ENCODE measurements around the gene EPS8L3. TPM values are rescaled to one million over a fixed set of nuclear protein-coding genes. Genes with fewer than 3 reads are reported as not detected.
A peak's percentile ranks its signal among the peaks of the same experiment; 100 is the strongest.

The EPS8L3 gene
- total and polyA plus RNA-seq, 2 of the 4 experiments (the other 2 are of a cell fraction) = not detected

DNA sequence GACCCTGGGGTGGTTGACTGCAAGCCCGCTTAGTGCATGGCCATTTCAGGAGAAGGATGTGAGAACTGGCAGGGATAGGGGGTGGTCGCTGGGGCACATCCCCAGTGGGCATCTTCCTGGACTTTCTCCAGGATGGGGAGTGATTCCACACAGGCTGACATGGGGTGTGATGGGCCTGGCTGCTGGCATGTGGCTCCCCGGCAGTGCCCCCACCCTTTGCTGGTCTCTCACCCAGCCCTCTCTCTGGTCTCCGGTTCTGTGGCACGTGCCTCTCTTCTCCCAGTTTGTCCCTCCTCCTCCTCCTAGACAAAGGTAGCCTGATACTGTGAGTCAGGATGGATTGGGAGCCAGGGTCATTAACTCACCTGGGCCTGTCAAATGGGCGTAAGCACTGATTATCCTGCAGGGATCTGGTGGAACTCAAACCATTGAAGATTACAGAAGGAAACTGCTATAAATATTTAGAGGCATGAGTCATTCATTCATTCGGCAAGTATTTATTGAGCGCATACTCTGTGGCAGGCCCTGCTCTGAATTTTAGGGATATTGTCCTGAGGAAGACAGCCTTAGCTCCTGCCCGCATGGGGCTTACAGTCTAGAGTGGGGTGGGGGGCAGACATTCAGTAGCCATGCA, 23.6 kb upstream of the EPS8L3 start:
- ChIA-PET POLR2A (ENCODE audit: unreplicated experiment) (no interaction called here), CTCF (interaction anchor here (2.2 kb wide), 1 partner anchor 197 kb away, joined by 10 read pairs; the partner anchor contains the start of gene AHCYL1)
- Histone ChIP-seq H2AFZ (replicated peaks; ENCODE audit: low read length, poor library complexity) (no peak overlapping the region), H4K5ac (ENCODE audit: low read depth, low read length) (no peak overlapping the region), H3K4ac (ENCODE audit: low read depth, low read length) (peak overlapping the region; percentile 51), H3K56ac (ENCODE audit: extremely low read depth, insufficient read depth, low read length) (no peak overlapping the region), H4K8ac (ENCODE audit: low read depth in 2 of 2, low read length in 2 of 2) (no peak overlapping the region), H3K14ac (replicated peaks; ENCODE audit: low read depth, low read length) (no peak overlapping the region), H3K4me3 (ENCODE audit: insufficient read depth, low read depth, low read length) (no peak overlapping the region), H2BK120ac (ENCODE audit: low read depth, low read length) (peak overlapping the region; percentile 47), H4K91ac (ENCODE audit: insufficient read depth, low read depth, low read length) (0 out of 2 replicates have a peak overlapping the region, but pooled peaks have one; percentile 52), H3K23ac (ENCODE audit: low read depth, low read length) (no peak overlapping the region), H3K36me3 (ENCODE audit: control insufficient read depth, insufficient read depth, low read length) (no peaks in the 10 kb centered on the region), H3K9ac (ENCODE audit: low read depth, low read length) (no peak overlapping the region), H3K27ac (ENCODE audit: insufficient read depth, low read length) (no peak overlapping the region), H2AK9ac (replicated peaks; ENCODE audit: low read depth, low read length, poor library complexity) (peak overlapping the region; percentile 18), H2AK5ac (ENCODE audit: low read depth, low read length) (peak overlapping the region; percentile 74), H3K9me3 (ENCODE audit: control insufficient read depth, insufficient read depth, low read length) (no peaks in the 10 kb centered on the region), H2BK5ac (ENCODE audit: low read depth, low read length, poor library complexity, severe bottlenecking) (no peak overlapping the region), H3K27me3 (ENCODE audit: control insufficient read depth, insufficient read depth, low read length) (no peaks in the 10 kb centered on the region), H2BK20ac (ENCODE audit: low read depth, low read length) (peak overlapping the region; percentile 61), H3K79me1 (ENCODE audit: low read depth in 1 of 2, low read length in 2 of 2) (no peaks in the 10 kb centered on the region), H3K4me1 (ENCODE audit: control insufficient read depth, insufficient read depth, low read length) (peaks cover 36% of the 10 kb centered on the region), H3K9me1 (ENCODE audit: insufficient read depth, low read length) (peaks cover 25% of the 10 kb centered on the region), H3K4me2 (ENCODE audit: low read depth, low read length) (no peak overlapping the region), H4K20me1 (ENCODE audit: insufficient read depth, low read length) (no peaks in the 10 kb centered on the region), H2BK15ac (ENCODE audit: low read depth, low read length) (no peak overlapping the region), H3K18ac (ENCODE audit: low read depth, low read length) (no peak overlapping the region)
- BruUV-seq (replicated peaks) = no TSS peak
- peak; percentile 27 for TF ChIP-seq RCOR1 (IDR thresholded peaks at IDR 0.05; ENCODE audit: insufficient replicate concordance, low read length)
- no peak for TF ChIP-seq NFE2L2 (IDR thresholded peaks at IDR 0.05; ENCODE audit: low read depth, low read length)
- TF ChIP-seq, protein P1, sequence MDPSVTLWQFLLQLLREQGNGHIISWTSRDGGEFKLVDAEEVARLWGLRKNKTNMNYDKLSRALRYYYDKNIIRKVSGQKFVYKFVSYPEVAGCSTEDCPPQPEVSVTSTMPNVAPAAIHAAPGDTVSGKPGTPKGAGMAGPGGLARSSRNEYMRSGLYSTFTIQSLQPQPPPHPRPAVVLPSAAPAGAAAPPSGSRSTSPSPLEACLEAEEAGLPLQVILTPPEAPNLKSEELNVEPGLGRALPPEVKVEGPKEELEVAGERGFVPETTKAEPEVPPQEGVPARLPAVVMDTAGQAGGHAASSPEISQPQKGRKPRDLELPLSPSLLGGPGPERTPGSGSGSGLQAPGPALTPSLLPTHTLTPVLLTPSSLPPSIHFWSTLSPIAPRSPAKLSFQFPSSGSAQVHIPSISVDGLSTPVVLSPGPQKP (IDR thresholded peaks at IDR 0.05; ENCODE audit: borderline replicate concordance, low read depth, low read length) = no peak
- peak; percentile 47; the same call in 1 of the 2 replicates for TF ChIP-seq FOS (IDR thresholded peaks at IDR 0.05; ENCODE audit: low read depth, low read length)
- dilution Hi-C loops (cut with HindIII; ENCODE audit: low sequenced_read_pairs, unreplicated experiment) = no loop called here
- WGBS, 2 experiments (ENCODE audit: extremely low coverage in 2 of 2, insufficient read length in 1 of 2) = no CpG with 5 or more reads among the region's 9 CpGs
- in situ Hi-C loops (cut with MboI; ENCODE audit: low sequenced_read_pairs) = loop anchor here (25.0 kb wide), 1 partner anchor 125 kb away; the partner anchor contains the start of gene CSF1
- DNase-seq = peak; percentile 50
- intact Hi-C loops (cut with micrococcal nuclease) = no loop called here
- ATAC-seq (ENCODE audit: low read depth) = 0 out of 2 replicates have a peak, but pooled peaks have one; percentile 9

All from IMR-90 (cell line).